ENCODE results near the gene SAMD8.

The SAMD8 gene

GRCh38 chr10:75228278-75228677, 116.8 kb downstream of the SAMD8 start:
- H3K4me3 ChIP-seq (replicated peaks; ENCODE audit: low read depth, low read length): no peak overlapping the region; the same call in 1 of the 2 replicates
- no peak for DNase-seq (ENCODE audit: extremely low read depth, low read depth)
- TF ChIP-seq CTCF (IDR thresholded peaks at IDR 0.05; ENCODE audit: low read depth, low read length, missing control alignments): no peak

- H3K4me3 ChIP-seq (replicated peaks; ENCODE audit: low read depth, low read length): no peak overlapping the region; the same call in 1 of the 2 replicates
- no peak for TF ChIP-seq CTCF (IDR thresholded peaks at IDR 0.05; ENCODE audit: low read depth, low read length, missing control alignments)
- no peak for DNase-seq (ENCODE audit: extremely low read depth, low read depth)
Observed at GRCh38 chr10:75228834-75229233, 117.4 kb downstream of the SAMD8 start.

GRCh38 chr10:75229971-75230370, 118.5 kb downstream of the SAMD8 start:
- no peak for DNase-seq (ENCODE audit: extremely low read depth, low read depth)
- no peak for TF ChIP-seq CTCF (IDR thresholded peaks at IDR 0.05; ENCODE audit: low read depth, low read length, missing control alignments)

GRCh38 chr10:75230600-75231038, 119.2 kb downstream of the SAMD8 start:
- DNase-seq (ENCODE audit: extremely low read depth, low read depth): peak; percentile 74
- peak; percentile 96 for TF ChIP-seq CTCF (IDR thresholded peaks at IDR 0.05; ENCODE audit: low read depth, low read length, missing control alignments)
- H3K4me3 ChIP-seq (replicated peaks; ENCODE audit: low read depth, low read length): no peak overlapping the region

More at GRCh38 chr10:75229971-75230370, 118.5 kb downstream of the SAMD8 start:
- H3K4me3 ChIP-seq (replicated peaks; ENCODE audit: low read depth, low read length): no peak overlapping the region
